HG03439 (cell line): ENCODE results near the gene APLP1.
A peak's percentile ranks its signal among the peaks of the same experiment; 100 is the strongest.
"Not testable (repeated sequence)": the region's sequence is repeated elsewhere in the genome, so short reads cannot be mapped to it uniquely, and the experiment has no call there.

Experiments
- ATAC-seq: cut with Tn5 transposase; IDR thresholded peaks from one replicate; pipeline ENCODE4 v1.9.1; 2021; ENCODE audit warnings: mild to moderate bottlenecking, moderate library complexity; ENCODE audit not compliant: unreplicated experiment

APLP1 gene

DNA sequence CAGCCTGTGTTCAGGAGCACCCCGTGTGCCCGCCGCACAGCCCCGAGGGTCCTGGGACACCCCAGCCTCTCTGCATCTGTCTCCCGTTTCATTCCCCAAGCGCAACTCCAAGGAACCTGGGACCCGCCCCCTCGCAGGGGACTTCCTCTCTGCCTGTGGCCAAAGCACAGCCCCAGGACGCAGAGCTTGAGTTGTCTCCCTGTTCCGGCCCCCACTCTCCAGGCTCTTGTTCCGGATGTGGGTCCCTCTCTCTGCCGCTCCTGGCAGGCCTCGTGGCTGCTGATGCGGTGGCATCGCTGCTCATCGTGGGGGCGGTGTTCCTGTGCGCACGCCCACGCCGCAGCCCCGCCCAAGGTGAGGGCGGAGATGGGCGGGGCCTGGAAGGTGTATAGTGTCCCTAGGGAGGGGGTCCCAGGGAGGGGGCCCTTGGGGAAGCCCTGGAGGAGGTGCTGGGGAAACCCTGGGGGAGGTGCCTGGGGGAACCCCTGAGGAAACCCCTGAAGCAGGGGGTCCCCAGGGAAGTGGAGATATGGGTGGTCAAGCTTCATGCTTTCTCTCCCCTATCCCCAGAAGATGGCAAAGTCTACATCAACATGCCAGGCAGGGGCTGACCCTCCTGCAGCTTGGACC lies 35.3 kb downstream of the APLP1 start:
- peak; percentile 44 for ATAC-seq

DNA sequence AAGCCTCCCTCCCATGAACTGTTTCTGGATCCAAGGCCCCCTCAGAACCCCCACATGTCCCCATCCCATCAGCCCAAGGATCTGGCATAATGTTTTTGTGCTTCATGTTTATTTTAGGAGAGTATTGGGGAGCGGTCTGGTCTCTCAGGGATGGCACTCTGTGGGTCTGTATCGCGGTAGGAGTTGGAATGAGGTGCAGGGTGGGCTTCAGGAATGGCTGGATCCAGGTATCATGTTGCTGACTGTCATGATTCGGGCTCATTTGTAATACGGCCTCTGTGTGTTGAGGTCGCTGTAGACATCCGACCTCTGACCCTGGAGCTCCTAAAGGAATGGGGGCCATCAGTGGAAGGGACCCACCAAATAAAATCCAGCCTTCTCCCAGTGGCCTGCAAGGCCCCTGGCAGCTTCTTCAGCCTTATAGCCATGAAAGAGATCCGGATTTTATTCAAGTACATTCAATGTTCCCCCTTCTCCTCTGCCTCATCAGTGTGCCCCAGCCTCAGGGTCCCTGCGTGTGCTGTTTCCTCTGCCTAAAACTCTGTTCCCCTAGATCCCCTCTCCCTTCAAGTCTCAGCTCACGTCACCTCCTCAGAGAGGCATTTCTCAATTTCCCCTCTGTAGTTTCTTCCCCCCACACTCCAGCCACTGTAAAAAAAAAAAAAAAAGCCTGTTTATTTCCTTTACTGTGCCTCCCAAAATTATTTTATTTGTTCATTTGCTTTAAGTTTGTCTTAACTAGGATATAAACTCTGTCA lies 36.1 kb downstream of the APLP1 start:
- ATAC-seq: no peak

DNA sequence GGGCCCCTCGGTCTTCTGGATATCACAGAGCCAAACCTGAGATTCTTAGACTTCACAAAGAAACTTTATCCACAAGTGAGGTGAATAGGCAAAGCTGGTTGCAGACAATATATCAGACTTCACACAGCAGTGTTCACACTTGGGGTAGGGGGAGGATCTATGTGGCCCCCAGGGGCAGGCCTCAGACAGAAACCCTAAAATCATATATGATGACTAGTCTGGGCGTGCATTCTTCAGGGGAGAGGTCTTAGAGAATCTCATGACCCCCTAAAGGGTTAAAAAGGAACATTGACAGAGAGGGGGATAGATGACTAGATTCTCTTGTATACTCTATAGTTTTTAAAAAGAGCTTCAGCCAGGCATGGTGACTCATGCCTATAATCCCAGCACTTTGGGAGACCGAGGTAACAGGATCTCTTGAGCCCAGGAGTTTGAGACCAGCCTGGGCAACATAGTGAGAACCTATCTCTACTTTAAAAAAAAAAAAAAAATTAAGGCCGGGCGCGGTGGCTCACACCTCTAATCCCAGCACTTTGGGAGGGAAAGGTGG lies 36.9 kb downstream of the APLP1 start:
- ATAC-seq: no peak

DNA sequence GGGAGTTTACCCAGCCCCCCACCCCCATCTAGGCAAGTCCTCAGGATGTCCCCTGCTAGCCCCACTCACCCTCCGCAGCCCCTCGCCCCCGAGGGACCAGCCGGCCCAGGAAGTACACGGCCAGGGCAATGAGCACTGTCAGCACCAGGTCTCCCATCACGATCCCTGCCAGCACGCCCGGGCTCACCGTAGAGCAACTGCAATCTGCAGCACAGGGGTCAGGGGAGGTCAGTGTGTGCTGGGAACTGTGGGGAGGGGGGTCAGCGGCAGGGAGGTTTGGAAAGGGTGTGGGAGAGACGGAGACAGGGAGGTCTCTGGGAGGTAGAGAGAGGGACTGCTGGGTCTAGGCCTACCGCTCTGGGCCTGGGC lies 39.0 kb downstream of the APLP1 start:
- no peak for ATAC-seq

DNA sequence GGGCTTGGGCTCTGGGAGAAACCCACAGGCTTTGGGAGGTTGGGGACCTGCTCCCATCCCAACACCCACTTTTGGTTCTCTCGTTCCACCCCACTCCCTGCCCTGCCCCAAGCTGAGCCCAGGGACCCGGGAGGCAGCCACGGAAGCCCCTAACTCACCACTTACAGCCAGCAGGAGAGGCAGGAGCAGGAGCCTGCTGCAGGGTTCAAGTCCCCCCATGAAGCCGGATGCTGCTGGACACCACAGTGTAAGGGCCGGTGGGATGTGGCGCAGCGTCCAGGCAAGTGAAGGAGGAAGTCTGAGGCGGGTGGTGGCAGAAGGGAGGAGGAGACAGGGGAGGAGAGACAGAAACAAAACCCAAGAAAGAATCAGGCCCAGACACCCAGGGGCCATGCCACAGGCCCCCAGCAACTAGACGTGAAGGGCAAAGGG lies 39.7 kb downstream of the APLP1 start, which contains the start of gene TYROBP:
TSS of gene TYROBP (minus strand) at position 286 of the 432 bp plus-strand sequence. CDS start at position 219, 67 bp downstream.
- ATAC-seq: no peak

DNA sequence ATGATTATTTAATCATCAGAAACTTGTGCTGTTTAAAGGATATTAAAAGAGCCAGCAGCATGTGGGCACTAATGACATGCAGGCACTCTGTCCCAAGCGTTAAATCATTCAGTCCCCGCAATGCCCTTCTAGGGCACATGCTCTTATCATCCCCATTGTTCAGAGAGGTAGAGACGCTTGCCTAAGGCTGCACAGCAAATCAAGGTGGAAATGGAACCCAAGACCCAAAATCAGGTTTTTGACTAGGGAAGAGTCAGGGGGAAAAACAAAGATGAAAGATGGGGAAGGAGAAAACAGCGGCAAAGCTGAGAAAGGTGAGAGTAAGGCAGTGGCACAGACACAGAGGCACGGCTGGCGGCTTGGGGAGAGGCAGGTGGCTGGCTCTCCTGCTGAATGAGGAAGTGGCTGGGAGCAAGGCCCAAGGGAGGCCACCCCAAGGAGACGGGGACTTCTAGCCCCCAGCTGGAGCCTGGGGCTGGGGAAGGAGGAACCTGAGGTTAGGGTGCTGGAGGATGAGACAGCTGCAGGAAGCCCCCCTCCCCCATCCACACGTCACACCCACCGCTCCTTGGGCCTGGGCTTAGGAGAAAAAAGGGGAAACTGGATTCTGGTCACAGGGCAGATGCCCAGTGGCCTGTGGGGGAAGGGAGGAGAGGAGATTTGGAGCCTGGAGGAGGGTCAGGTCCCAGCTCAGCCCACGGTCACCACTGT lies 40.8 kb downstream of the APLP1 start:
- no peak for ATAC-seq

DNA sequence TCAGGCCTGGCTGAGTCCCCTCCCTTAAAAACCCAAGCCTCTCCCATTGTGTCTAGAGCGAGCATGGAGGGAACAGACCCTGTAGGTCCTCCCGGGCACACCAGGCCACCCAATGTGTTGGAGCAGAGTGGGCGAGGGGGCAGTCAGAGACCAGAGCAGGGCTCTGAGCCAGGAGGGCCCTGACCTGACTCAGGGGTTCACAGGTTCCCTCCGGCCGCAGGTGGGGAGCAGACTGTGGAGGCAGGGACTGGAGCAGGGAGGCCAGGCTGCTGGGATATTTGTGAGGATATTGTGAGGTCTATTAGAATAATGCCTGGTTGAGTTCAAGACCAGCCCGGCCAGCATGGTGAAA lies 41.3 kb downstream of the APLP1 start:
- no peak for ATAC-seq

DNA sequence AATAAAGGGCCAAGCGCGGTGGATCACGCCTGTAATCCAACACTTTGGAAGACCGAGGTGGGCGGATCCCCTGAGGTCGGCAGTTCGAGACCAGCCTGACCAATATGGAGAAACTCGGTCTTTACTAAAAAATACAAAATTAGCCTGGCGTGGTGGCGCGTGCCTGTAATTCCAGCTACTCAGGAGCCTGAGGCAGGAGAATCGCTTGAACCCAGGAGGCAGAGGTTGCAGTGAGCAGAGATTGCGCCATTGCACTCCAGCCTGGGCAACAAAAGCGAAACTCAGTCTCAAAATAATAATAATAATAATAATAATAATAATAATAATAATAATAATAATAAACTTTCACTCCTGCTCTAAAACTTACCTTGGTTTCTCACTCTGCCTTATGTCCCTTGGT lies 42.0 kb downstream of the APLP1 start:
- ATAC-seq: not testable (repeated sequence)

DNA sequence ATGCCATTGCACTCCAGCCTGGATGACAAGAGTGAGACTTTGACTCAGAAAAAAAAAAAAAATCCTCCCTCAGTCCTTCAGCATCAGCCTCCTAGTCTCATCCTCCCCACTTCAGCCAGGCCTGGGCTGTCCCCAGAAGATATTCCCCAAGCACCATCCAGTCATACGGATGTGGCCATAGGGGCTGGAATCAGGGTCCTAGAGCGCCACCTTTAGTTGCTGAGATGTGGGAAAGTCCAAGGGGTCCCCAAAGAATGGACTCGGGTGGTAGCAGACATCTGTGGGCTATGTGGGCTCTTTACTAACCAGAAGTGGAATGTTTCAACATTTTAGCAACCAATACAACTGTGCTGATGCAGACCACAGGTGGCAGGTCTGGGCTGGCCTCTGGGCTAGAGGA lies 42.8 kb downstream of the APLP1 start:
- no peak for ATAC-seq

DNA sequence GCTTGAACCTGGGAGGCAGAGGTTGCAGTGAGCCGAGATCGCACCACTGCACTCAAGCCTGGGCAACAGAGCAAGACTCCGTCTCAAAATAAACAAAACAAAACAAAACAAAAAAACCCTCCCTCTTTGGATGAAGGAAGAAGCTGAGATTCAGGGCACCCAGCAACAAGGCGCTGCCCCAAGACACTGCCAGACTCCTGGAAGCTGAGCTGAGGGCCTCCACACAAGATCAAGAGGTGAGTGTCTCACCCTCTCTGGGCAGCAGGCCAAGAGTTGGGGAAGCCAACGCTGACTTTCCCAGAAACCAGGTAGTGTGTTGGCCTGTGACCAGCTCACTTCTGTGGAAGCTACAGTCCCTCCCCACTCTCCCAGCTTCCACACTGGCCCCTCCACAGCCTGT lies 43.4 kb downstream of the APLP1 start:
- no peak for ATAC-seq

DNA sequence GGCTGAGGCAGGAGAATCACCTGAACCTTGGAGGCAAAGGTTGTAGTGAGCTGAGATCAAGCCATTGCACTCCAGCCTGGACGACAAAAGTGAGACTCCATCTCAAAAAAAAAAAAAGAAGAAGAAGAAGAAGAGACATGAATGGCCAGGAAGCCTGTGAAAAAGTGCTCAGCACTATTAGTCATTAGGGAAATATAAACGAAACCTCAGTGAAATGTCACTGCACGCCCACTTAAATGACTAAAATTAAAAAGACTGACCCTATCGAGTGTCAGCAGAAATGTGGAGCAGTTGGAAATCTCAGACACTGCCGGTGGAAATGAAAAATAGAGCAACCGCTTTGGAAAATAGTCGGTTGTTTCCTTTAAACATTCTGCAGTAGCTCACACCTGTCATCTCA lies 45.2 kb downstream of the APLP1 start:
- ATAC-seq: no peak

DNA sequence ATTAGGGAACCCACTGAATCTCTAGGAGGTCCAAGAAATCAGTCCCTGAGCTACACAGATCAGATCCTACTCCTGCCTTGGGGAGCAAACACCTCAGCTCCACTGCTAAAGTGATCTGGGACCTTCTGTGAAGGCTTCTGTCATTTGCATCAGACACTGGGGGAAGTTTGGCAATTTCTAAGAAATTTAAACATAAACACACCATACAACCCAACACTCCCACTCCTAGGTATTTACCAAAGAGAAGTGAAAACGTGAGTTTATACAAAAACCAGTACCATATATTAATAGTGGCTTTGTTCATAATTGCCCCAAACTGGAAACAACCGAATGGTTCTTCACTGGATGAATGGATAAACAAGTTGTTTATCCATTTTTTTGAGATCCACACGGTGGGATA lies 47.1 kb downstream of the APLP1 start:
- no peak for ATAC-seq

DNA sequence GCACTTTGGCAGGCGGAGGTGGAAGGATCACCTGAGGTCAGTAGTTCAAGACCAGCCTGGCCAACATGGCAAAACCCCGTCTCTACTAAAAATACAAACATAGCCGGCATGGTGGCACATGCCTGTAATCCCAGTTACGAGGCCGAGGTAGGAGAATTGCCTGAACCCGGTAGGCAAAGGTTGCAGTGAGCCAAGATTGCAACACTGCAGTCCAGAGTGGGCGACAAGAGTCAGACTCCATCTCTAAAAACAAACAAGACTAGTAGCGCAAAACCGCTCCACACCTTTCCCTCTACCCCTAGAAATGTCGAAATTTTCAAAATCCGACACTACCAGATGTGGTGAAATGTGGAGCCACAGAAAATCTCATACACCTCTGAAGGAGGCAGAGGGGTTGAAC lies 50.9 kb downstream of the APLP1 start:
- ATAC-seq: no peak

DNA sequence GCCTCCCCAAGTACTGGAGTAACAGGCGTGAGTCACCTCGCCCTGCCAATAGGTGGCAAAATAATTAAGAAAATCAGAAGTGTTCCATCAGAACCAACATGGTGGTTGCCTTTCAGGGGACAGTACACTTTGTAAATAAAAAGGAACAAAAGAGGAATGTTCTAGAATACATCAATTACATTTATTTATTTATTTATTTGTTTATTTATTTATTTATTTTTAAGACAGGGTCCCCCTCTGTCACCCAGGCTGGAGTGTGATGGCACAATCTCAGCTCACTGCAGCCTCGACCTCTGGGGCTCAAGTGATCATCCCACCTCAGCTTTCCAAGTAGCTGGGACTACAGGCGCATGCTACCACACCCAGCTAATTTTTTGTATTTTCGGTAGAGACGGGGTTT lies 52.6 kb downstream of the APLP1 start:
- ATAC-seq: no peak

DNA sequence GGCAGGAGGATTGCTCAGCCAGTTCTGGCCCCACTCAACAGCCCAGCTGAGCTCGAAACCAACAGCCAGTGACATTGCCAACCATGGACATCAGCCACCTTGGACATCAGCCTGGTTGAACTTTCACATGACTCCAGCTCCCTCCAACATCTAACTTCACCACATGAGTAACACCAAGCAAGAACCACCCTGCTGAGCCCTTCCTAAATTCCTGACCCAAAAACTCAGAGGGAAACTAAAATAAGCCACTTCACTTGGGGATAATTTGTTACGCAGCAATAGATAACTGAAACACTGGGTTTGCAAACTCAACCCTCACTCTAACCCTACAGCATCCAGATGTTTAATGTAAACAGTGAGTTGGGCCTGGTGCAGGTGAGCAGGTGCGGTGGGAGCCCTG lies 57.1 kb downstream of the APLP1 start:
- no peak for ATAC-seq

DNA sequence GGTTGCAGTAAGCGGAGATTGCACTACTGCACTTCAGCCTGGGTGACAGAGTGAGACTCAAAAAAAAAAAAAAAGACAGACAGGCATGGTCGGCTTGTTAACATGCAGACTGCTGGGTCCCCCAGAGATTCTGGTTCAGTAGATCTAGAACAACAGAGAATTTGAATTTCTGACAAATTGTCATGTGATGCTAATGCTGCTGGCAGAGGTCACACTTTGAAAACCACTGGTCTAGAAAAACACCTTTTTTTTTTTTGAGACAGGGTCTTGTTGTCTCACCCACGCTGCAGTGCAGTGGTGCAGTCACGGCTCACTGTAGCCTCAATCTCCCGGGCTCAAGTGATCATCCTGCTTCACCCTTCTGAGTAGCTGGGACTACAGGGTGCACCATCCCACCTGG lies 60.1 kb downstream of the APLP1 start:
- no peak for ATAC-seq
